DOHH2 (cell line): Measurements from ENCODE around the gene CNR2.
A peak's percentile ranks its signal among the peaks of the same experiment; 100 is the strongest.

Source experiments
- H3F3A ChIP-seq: fragments of 200-600 bp; sonication (generic), shearing (Covaris generic); 2 replicates; pipeline ENCODE4 v1.6.0; 2016; ENCODE audit warnings: antibody characterized with exemption, mild to moderate bottlenecking; ENCODE audit not compliant: control insufficient read depth, insufficient read depth
- H3K27ac ChIP-seq: fragments of 200-600 bp; sonication (generic); 2 replicates; pipeline ENCODE4 v1.5.1; 2014; ENCODE audit warnings: low read depth, mild to moderate bottlenecking, low read length, moderate library complexity
- H3K27me3 ChIP-seq: fragments of 200-600 bp; sonication (generic); 2 replicates; pipeline ENCODE4 v1.6.1; 2014; ENCODE audit warnings: mild to moderate bottlenecking, low read length, mixed read lengths; ENCODE audit not compliant: control insufficient read depth
- H3K36me3 ChIP-seq: fragments of 200-600 bp; sonication (generic); 2 replicates; pipeline ENCODE4 v1.6.1; 2014; ENCODE audit warnings: mild to moderate bottlenecking, low read length, moderate library complexity, mixed read lengths; ENCODE audit not compliant: control insufficient read depth
- H3K4me1 ChIP-seq: fragments of 200-600 bp; sonication (generic); 2 replicates; pipeline ENCODE4 v1.6.1; 2014; ENCODE audit warnings: mild to moderate bottlenecking, low read length, mixed read lengths; ENCODE audit not compliant: control insufficient read depth
- H3K4me2 ChIP-seq: fragments of 200-600 bp; sonication (generic); 2 replicates; pipeline ENCODE4 v1.6.0; 2014; ENCODE audit warnings: mild to moderate bottlenecking, low read length, moderate library complexity
- H3K4me3 ChIP-seq: fragments of 200-600 bp; sonication (generic); 2 replicates; pipeline ENCODE4 v1.5.1; 2014; ENCODE audit warnings: mild to moderate bottlenecking, low read length, mixed read lengths
- H3K79me2 ChIP-seq: fragments of 200-600 bp; sonication (generic); 2 replicates; pipeline ENCODE4 v1.6.1; 2014; ENCODE audit warnings: mild to moderate bottlenecking, low read length, mixed read lengths; ENCODE audit not compliant: control insufficient read depth
- H3K9me2 ChIP-seq: fragments of 200-600 bp; sonication (generic); replicated peaks from 2 replicates; pipeline ENCODE4 v1.6.1; 2014; ENCODE audit warnings: mild to moderate bottlenecking, low read length, mixed read lengths; ENCODE audit not compliant: control insufficient read depth
- H3K9me3 ChIP-seq: fragments of 200-600 bp; sonication (generic); 2 replicates; pipeline ENCODE4 v1.6.1; 2014; ENCODE audit warnings: antibody characterized with exemption, low read length, mixed read lengths; ENCODE audit not compliant: control insufficient read depth, insufficient read depth
- H4K20me1 ChIP-seq: fragments of 200-600 bp; sonication (generic); 2 replicates; pipeline ENCODE4 v1.6.0; 2014; ENCODE audit warnings: low read depth, mild to moderate bottlenecking, antibody characterized with exemption, low read length, moderate library complexity; ENCODE audit not compliant: control insufficient read depth, insufficient read depth
- CTCF ChIP-seq: fragments of 200-600 bp; sonication (generic); IDR thresholded peaks from one replicate; pipeline ENCODE4 v1.5.1; 2014; ENCODE audit warnings: antibody characterized with exemption, mild to moderate bottlenecking, low read depth, low read length; ENCODE audit not compliant: poor library complexity, severe bottlenecking
- EZH2phosphoT487 ChIP-seq: fragments of 200-600 bp; sonication (generic); IDR thresholded peaks from 2 replicates; pipeline ENCODE4 v1.6.1; 2017; ENCODE audit warnings: borderline replicate concordance, mild to moderate bottlenecking, antibody characterized with exemption, low read length, moderate library complexity, mixed read lengths

Gene CNR2

GRCh38 chr1:23923592-23924499, 10.7 kb upstream of the CNR2 start:
- H4K20me1 ChIP-seq, result no peaks in the 10 kb centered on the region
- peaks cover 21% of the 10 kb centered on the region for H3K27me3 ChIP-seq
- H3K4me2 ChIP-seq, result no peak overlapping the region
- H3K4me1 ChIP-seq, result peaks cover 5% of the 10 kb centered on the region; the same call in 1 of the 2 replicates
- no peaks in the 10 kb centered on the region for H3F3A ChIP-seq
- TF ChIP-seq CTCF, result no peak
- TF ChIP-seq EZH2phosphoT487, result no peak
- H3K9me2 ChIP-seq, result no peaks in the 10 kb centered on the region
- H3K27ac ChIP-seq, result no peak overlapping the region
- no peaks in the 10 kb centered on the region for H3K36me3 ChIP-seq
- no peaks in the 10 kb centered on the region for H3K79me2 ChIP-seq
- H3K4me3 ChIP-seq, result no peak overlapping the region
- no peaks in the 10 kb centered on the region for H3K9me3 ChIP-seq

GRCh38 chr1:23922321-23922943, 9.3 kb upstream of the CNR2 start:
- TF ChIP-seq CTCF (no peak), EZH2phosphoT487 (no peak)

GRCh38 chr1:23916209-23917131, 3.3 kb upstream of the CNR2 start:
- no peaks in the 10 kb centered on the region for H3K9me3 ChIP-seq
- peak; percentile 92 for TF ChIP-seq CTCF
- no peak for TF ChIP-seq EZH2phosphoT487
- peaks cover 57% of the 10 kb centered on the region for H3K4me1 ChIP-seq
- peak overlapping the region; percentile 68 for H3K4me2 ChIP-seq
- H3K27ac ChIP-seq, result peak overlapping the region; percentile 99
- no peaks in the 10 kb centered on the region for H3K27me3 ChIP-seq
- H4K20me1 ChIP-seq, result no peaks in the 10 kb centered on the region
- H3K4me3 ChIP-seq, result peak overlapping the region; percentile 39
- H3F3A ChIP-seq, result peaks cover 37% of the 10 kb centered on the region
- peaks cover 9% of the 10 kb centered on the region for H3K36me3 ChIP-seq
- H3K9me2 ChIP-seq, result no peaks in the 10 kb centered on the region
- peaks cover 16% of the 10 kb centered on the region for H3K79me2 ChIP-seq

More at GRCh38 chr1:23922321-23922943, 9.3 kb upstream of the CNR2 start:
- Histone ChIP-seq H3K4me1 (no peaks in the 10 kb centered on the region; the same call in 1 of the 2 replicates), H3K27me3 (peaks cover 15% of the 10 kb centered on the region), H3K4me3 (no peak overlapping the region), H4K20me1 (no peaks in the 10 kb centered on the region), H3K9me3 (no peaks in the 10 kb centered on the region), H3K4me2 (no peak overlapping the region), H3K36me3 (no peaks in the 10 kb centered on the region), H3F3A (no peaks in the 10 kb centered on the region), H3K79me2 (no peaks in the 10 kb centered on the region), H3K27ac (no peak overlapping the region), H3K9me2 (no peaks in the 10 kb centered on the region)
